HG03460 (cell line): ENCODE data around the gene DUSP10.

Source experiments
- ATAC-seq: cut with Tn5 transposase; IDR thresholded peaks from one replicate; pipeline ENCODE4 v1.9.1; 2021; ENCODE audit not compliant: unreplicated experiment

DUSP10 gene

DNA sequence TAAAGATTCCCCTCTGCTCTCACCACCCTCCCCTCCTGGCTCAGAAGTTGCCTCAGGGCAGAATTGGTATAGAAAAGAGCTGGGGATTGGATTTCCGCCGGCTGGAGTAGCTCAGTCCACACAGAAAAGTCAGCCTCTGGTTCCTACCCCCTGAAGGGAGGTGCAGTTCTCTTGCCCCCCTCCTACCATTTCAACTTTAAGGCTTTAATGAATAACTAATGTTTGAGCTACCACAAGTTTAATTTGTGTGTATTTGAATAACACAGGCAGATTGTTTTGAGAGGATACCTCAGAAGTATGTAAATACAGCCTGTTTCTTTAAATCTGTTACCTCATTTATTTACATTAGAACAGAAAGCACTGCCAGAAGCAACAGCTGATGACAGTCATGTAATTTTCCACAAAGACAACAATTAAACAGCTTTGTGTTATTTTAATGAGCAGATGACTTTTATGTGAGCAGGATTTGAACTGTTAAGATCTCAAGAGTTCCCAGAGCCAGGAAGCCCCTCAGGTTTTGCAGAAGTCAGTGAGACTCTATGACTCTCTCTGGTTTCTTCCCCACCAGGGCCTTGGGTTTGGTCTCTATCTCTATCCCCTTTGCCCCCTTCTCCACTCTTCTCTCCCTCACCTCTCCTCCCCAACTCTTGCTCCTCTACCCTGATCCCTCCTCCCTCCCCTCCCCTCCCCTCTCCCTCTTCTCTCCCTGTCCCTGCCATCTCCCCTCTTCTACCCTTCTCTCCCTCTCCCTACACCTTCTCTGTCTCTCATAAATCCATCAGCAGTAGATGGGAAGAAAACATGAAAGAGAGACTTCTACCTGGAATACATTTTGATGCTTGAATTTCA lies 26.3 kb downstream of the DUSP10 start:
- no peak for ATAC-seq

DNA sequence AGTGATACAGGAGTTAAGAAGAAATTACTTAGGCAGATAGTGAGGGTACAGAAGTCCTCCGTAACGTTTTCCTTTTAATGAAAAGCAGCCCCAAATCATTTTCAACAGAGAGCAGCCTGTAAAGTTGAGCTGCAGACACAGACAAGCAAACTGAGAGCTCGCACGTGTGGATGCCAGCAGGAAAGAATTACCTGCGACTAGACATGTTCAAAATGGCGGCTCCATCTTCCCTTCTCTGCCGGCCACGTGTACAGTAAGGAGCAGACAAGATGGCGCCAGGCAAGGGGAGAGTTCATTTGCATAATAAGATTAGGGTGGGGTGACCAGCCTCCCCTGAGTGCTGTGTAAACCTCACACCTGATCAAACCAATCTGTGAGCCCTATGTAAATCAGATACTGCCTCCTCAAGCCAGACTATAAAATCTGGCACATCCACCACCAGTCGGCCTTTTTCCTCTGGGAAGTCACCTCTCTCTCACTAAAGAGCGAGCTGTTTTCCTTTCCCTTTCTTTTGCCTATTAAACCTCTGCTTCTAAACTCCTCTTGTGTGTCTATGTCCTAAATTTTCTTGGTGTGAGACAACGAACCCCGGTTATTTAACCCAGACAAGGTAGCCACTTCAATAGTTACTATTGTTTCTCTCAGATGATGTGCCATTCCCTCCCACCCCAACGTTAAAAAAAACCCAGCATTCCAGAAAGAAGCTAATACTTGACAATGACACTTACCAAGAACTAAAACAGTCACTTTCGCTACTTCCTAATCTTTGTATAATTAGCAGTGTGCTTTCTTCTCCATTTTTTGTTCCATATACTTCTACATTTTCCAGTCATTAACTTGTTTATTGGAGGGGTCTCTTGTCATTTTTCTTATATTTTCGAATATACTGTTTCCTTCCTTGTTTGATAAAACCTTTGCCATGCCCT lies 27.4 kb downstream of the DUSP10 start:
- ATAC-seq = no peak

DNA sequence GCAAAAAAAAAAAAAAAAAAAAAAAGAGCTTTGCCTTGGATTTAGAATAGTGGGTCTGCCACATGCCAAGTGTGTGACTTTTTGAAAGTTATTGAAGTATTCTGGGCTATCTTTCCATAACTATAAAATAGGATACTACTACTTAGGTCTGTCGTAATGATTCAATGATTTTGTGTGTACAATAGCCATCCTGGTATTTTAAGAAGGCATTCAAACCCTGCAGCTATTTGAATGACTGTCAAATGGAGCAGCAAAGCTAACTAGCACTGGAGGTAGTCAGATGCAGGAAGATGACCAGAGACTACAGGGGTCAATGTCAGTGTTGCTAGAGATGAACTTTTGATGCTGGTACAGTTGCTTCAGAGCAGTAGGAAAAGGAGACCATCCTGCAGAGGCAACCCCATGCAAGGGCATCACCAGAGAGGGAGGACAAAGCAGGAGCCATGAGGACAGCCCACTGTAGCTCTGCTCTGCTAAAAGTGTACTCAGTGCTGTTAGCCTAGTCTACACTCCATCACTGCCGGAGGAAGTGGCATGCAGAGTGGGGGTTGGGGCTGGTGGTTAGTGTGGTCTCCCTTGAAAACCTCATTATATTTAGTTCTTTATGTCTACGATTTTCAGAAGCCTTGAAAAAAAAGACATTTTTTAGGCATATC lies 29.0 kb downstream of the DUSP10 start:
- ATAC-seq = peak; percentile 55

DNA sequence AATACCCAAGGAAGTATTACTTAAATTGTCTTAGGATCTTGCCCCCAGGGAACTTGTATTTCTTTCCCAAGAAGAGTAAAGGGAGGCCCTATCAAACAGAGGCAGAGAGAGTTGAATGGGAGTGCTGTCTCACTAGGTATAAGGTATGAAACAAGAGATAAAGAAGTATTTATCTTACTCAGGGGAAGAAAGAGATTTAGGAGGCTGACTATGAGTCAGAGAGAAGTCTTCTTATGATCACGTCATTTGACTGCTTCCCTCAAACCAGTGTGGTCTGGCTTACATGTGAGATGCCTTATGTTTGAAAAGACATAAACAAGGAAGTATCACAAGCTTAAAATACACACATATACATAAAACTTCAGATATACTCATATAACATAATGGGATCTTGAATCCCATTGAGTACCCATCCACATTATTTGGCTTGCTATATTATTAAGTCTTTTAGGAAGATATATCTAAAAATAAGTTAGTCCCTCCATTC lies 29.6 kb downstream of the DUSP10 start:
- ATAC-seq = peak; percentile 40

DNA sequence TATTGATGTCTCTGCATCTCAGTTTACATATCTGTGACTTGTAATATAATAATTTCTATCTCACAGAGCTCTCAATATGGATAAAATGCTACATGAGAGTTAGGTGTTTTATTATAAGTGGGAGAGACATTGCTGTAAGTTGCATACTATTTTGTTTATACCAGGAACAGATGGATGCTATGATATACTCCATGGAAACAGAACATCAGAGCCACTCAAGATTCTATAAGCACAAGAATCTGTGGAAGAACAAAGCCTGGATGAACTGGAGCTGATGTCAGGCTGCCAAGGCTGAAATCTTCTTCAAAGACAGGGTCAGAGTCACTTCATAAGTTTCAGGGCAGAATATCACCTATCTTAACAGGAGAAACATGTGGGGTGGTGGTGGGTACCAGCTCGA lies 30.2 kb downstream of the DUSP10 start:
- ATAC-seq = no peak

DNA sequence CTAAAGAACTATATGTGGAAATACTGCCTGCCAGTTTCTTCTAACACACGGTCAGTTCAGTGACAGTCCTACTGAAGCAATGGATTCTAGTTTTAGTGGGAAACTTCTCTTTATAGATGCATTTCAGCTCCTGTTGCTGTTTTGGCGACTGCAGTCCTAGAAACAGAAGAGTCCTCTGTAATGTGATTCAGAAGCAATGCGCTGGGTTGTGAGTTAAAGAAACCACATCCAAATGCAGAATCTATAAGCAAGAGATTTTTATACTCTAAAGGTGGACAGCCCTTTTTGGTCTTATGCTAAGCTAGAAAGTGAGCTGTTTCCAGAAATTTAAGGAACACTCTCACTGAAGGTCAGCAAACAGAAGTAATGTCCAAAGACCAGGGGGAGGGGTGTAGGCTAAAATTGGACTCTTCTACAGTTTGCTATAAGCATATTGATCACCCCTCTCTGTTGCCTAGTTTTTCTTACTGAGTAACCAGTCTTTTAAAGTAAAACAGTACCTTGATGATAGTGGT lies 30.8 kb downstream of the DUSP10 start:
- no peak for ATAC-seq

DNA sequence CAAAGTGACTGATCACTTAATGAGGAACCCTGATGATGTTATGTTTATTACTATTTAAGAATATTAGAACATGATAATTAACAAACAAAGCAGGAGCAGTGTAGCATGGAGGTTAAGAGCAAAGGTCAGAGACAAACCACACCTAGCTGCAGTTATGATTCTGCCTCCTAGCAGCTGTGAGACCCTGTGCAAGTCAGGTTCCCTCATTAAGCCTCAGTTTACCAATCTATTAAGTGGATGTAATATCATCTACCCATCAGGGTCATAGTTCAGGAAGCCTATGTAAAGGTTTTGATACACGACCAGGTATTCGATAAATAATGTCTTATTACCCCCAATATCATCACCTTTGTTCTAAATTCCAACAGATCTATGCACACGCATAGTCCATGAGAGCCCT lies 32.0 kb downstream of the DUSP10 start:
- no peak for ATAC-seq

DNA sequence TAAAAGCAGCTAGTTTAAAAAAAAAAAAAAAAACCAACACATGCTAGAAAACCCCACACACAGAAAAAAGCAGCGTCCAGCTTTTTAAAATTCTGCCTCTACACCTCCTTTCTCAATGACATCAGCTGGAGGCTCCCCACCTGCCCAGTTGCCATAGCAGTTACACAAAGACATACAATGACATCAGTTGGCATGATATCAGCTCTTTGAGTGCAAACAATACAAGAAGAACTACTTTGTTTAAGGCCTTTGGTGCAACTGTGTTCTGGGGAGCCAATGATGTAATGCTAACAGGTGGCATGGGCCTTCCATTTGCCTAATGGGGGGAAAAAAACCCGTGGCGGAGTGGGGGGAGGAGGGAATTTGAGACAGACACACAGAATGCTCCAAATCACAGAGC lies 32.9 kb downstream of the DUSP10 start:
- ATAC-seq = peak; percentile 34

DNA sequence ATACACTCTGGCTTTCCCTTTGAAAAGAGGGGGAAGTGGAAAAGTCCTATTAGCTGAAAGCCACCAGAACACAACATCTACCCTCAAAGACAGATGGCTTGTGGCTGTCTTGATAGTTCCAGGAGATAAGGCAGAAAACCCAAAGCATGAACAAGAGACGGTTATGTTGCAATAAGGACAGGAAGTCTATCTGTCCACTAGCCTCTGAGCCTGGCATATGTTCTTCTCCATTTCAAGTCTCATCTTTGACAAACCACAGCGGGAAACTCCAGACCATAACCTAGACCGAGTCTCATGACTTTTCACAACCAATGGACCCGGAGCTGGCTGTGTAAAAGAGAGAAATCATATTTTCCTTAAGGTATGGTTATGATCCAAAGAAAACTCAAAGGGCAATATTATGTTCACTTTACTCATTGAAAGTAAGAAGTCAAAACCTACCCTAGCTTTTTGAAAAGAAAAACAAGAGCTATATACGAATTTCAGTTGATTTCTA lies 33.8 kb downstream of the DUSP10 start:
- peak; percentile 59 for ATAC-seq

DNA sequence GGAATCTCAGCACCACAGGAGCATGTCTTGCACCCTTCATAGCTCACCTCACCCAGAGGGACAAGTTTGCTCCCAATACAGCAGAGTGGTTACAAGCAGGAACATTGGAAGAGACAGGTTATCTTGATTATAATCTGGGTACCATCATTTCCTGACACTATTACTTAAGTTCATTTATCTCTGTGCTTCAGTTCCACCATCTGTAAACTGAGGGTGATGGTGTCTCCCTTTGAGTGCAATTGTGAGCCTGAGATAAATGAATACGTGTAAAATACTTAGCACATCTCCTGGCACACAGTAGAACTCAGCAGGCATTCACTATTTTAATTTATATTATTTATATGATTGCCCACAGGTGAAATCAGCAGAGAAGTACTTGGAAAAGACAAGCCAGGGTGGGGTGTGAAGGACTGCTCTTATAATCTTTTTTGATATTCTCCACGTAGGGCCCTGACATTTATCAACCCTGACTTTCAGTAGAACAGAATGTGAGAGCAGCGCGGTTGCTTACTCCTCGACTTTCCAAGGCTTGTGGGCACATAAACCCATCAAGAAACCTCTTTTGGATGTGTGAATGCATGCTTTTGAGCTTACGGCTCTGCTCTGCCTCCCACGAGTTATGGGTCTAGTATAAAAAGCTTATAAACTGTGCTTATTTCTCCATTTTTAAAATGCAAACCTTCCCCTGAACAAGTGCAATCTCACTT lies 34.9 kb downstream of the DUSP10 start:
- no peak for ATAC-seq

DNA sequence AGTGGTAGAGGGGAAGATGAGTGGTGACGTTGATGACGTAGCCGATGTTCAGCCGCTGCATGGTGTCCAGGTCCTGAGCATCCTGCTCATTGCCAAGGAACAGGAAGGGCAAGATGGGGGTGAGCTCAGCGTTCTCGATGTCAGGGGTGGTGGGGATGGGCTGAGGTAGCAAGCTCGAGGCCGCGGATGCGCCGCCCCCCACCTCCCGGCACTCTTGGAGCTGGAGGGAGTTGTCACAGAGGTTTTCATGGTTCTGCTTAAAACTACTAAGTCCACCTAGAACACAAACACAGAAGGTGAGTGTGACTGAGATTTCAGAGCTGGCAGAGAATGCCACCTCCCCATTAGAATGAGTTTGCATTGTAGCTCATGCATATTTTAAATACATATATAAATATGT lies 35.7 kb downstream of the DUSP10 start:
- no peak for ATAC-seq

DNA sequence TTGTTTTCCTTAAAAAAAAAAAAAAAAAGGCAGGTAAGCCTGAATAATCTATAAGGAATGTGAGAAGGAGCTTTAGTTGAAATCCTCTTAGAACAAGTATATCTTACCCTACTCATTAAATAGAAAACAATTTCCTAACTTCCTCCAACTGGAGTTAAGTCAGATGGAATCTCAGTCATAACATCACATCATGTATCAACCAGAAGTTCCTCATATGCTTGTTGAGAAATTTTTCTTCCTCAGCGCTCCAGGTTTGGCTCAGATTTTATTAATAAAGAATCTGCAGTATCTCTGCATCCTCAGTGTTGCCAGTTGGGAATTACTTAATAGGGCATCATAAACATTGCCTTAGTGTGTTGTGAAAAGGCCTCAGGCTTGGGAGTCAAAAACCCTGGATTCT lies 37.6 kb downstream of the DUSP10 start:
- ATAC-seq = no peak

DNA sequence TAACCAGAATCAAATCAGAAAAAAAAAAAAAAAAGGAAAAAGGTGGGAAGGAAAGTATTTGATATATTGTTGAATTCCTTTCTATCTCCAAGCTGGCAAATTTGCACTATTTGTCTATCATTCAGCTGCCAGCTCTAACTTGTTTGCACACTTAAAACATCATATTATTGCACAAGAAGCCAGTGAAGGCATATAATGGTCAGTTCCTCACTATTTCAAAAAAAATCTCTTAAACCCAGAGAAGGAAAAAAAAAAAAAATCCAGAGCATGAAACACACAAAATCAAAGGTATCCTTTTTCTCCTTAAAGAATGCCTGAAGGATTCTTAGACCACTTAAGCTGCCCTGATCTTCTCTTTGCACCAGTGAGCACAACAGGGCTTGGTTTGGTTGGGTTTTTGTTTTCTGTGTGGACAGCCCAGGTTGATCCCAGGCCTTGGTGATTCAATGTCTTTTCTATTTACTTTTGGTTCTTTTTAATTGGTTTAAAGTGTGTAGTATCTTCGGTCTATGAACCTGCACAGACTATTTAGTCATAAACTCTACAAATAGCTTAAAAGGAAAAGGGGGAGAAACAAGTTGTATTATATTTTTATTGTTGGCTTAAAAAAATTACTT lies 40.2 kb downstream of the DUSP10 start:
- ATAC-seq = no peak

DNA sequence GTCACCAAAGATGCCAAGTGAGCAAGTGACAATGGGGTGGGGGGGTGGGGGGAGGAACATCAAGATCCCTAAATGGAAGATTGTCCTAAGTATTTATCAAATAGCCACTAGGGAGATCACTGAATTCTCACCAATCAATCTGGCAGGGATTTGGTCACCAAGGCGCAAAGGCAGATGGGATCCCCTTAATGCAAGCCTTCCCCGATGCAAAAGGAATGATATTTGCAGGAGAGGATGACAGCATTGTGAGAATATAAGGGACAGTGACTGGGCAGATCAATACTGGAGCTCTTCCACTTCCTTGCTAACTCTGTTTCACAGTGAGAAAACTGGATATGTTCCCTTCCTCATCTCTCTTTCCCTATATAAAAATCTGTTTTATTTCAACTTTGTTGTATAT lies 40.9 kb downstream of the DUSP10 start:
- ATAC-seq = no peak

DNA sequence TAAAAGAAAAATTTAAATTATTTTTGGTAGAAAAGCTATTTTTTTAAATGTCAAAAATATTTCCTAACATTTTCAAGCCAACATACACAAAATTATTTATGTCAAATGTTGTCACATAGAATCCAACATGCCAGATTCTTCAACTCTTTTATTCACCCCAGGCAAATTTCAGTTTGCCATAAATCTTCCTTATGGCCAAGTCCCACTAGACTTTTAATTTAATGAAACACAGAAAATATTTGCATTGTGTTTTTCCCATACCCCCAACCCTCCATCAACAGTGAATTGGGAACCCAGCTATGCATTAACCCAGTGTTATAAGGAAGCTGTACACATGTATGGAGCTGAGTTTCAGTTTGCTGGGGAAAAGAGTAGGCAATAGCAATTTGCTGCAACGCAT lies 41.4 kb downstream of the DUSP10 start:
- no peak for ATAC-seq

DNA sequence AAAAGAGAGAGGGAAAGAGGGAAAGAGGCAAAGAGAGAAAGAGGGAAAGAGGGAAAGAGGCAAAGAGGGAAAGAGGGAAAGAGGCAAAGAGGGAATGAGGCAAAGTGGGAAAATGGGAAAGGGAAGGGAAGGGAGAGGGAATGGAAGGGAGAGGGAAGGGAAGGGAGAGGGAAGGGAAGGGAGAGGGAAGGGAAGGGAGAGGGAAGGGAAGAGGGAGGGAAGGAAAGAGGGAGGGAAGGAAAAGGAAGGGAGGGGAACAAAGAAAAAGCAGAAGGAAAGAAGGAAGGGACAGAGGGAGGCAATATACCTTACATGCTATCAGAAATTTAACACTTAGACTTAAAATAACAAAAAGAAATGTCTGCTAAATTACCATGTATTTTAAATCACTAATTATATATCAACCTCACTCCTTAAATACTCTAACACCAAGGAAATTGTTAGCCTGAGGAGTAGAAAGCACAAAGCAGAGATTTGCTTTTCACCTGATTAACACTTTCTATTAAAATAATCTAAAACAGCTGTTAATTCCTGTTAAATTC lies 41.8 kb downstream of the DUSP10 start:
- no peak for ATAC-seq

DNA sequence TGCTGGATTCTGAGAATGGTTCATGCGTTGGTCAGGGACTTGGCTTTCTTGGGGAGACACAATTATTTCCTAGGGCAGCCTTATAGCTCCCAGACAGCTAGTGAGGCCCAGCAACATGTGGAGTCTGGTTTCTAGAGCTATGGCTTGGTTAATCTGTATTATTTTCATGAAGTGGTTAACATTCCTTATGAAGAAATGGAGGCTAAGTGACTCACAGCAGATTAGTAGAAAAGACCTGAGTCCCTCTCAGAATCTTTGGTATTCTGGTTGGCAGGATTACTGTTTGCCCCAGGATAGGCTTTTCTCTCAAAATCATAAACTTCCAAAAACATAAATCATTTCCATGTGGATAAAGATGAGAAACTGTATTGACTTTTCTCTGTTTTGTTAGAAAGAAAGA lies 42.3 kb downstream of the DUSP10 start:
- ATAC-seq = no peak

DNA sequence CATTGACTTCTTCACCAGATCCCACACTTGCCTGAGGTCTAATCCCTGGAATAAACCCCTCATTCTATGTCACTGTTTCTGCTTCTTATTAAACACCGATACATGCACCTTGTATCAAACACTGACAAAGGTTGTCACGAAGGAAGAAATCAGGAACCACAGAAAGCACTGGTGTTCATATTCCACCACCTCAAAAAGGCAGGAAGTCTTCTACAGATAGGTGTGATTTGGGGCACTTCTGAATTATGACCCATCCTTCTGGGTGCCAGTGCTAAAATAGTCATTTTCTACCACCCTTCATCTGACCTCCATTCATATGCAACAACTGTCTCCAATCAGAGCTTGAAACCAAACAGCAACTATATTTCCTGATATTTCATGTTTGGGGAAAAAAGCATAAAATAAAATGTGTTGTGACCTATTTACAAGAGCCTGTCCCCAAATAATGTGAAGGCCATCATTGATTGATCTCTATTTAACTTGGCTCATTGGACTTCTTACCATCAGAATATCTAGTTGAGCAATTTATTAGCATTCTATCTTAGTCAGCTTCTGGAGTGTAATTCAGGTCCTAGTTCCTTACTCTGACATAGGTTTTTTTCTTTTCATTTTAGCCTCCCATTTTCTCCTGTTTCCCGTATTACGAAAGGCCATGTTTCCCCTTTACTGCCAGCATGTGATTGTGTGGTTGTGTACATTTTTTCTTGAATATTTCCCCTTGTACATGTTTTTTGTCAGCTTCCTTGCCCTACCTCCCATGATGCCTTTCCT lies 43.1 kb downstream of the DUSP10 start:
- ATAC-seq = no peak

DNA sequence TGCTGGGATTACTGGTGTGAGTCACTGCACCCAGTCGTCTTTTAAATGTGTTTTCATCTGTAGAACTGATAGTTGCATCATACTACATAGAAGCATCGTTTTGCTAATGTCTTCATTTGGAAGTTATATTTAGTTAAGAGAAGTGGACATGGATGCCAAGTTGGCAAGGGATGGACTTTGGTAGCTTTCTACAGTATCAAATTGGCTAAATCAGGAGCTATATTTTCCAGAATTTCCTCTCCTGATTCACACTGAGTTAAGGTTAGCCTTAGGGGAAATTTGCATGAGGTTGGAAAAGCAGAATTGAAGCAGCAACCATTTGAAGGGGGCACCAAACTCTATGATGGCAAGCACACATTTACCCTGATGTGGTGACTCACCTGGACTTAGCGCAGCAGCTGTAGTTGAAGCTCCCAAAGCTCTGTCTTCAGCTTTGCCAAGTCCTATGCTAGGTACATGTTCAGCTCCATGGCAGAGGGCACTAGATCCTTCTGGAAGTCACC lies 43.9 kb downstream of the DUSP10 start:
- no peak for ATAC-seq
